ENCODE data around the gene THEMIS. TPM values are rescaled to one million over a fixed set of nuclear protein-coding genes. Genes with fewer than 3 reads are reported as not detected.

The THEMIS gene
- total RNA-seq, 5 donors from 2014 or later (not counting 1 experiment from before 2014, with no cell fraction given), result 55.5 to 93.3 (median 69.4) TPM

- Histone ChIP-seq H3K4me3 (ENCODE audit: control insufficient read depth in 1 of 2, extremely low read depth in 1 of 2, low read length in 1 of 2) (no peak overlapping the region), H3K36me3 (ENCODE audit: control insufficient read depth in 2 of 2, extremely low read depth in 1 of 2, insufficient read depth in 1 of 2, low read length in 1 of 2) (no peaks in the 10 kb centered on the region), H3K9me3 (no peaks in the 10 kb centered on the region), H3K4me1 (ENCODE audit: control insufficient read depth in 1 of 2, extremely low read depth in 1 of 2, insufficient read depth in 2 of 2, low read length in 2 of 2) (peaks cover 7 to 8% of the 10 kb centered on the region in 2 experiments), H3K27ac (ENCODE audit: low read length) (peak overlapping the region; percentile 30), H3K27me3 (replicated peaks in 1 of 2; ENCODE audit: control insufficient read depth in 2 of 2, extremely low read depth in 1 of 2, insufficient read depth in 2 of 2, low read length in 1 of 2) (no peaks in the 10 kb centered on the region)
- Mint-ChIP-seq H3K27ac (peak overlapping the region; percentile 24 to 62), H3K4me1 (peaks cover 42 to 59% (median 49%) of the 10 kb centered on the region in 3 donors), H3K4me3 (no peak overlapping the region), H3K9me3 (no peaks in the 10 kb centered on the region), H3K36me3 (no peaks in the 10 kb centered on the region), H3K27me3 (no peaks in the 10 kb centered on the region)
- ChIA-PET POLR2A (interaction anchor here in 1 of 2 donors (0.6 to 0.7 kb wide), 6 partner anchors 31 to 577 kb away, joined by 3 to 9 read pairs (median 6); no protein-coding TSS in a partner anchor), CTCF (interaction anchor here (0.6 to 1.1 kb wide), 3 partner anchors 21 to 33 kb away, joined by 3 to 6 read pairs (median 4); no protein-coding TSS in a partner anchor)
- WGBS (ENCODE audit: insufficient coverage), result 44% methylated on average over 1 of the region's 3 CpGs
- ATAC-seq (replicated peaks in 1 of 4), result no peak
- DNase-seq, result no peak
Measured at GRCh38 chr6:127939442-127940066, 38.7 kb upstream of the THEMIS start.

- H3K27me3 Mint-ChIP-seq, result no peaks in the 10 kb centered on the region
- H3K4me3 Mint-ChIP-seq, result no peak overlapping the region
- H3K27me3 ChIP-seq (replicated peaks in 1 of 2; ENCODE audit: control insufficient read depth in 2 of 2, extremely low read depth in 1 of 2, insufficient read depth in 2 of 2, low read length in 1 of 2), result no peaks in the 10 kb centered on the region
- no peaks in the 10 kb centered on the region for H3K9me3 Mint-ChIP-seq
- ChIA-PET POLR2A (interaction anchor here in 1 of 2 donors (0.6 to 0.7 kb wide), 4 partner anchors 57 to 578 kb away, joined by 5 to 9 read pairs (median 8); no protein-coding TSS in a partner anchor), CTCF (interaction anchor here (0.6 to 1.1 kb wide), 3 partner anchors 20 to 33 kb away, joined by 3 to 6 read pairs (median 4); no protein-coding TSS in a partner anchor)
- no peak overlapping the region for H3K4me3 ChIP-seq (ENCODE audit: control insufficient read depth in 1 of 2, extremely low read depth in 1 of 2, low read length in 1 of 2)
- H3K36me3 ChIP-seq (ENCODE audit: control insufficient read depth in 2 of 2, extremely low read depth in 1 of 2, insufficient read depth in 1 of 2, low read length in 1 of 2), result no peaks in the 10 kb centered on the region
- DNase-seq (peak in 1 of 35 experiments; percentile 37), ATAC-seq (replicated peaks in 1 of 4) (no peak)
- peaks cover 51 to 67% (median 58%) of the 10 kb centered on the region in 3 donors for H3K4me1 Mint-ChIP-seq
- no peaks in the 10 kb centered on the region for H3K36me3 Mint-ChIP-seq
- peaks cover 11 to 15% of the 10 kb centered on the region in 2 experiments for H3K4me1 ChIP-seq (ENCODE audit: control insufficient read depth in 1 of 2, extremely low read depth in 1 of 2, insufficient read depth in 2 of 2, low read length in 2 of 2)
- no peak overlapping the region for H3K27ac ChIP-seq (ENCODE audit: low read length)
- peak overlapping the region; percentile 11 to 45 for H3K27ac Mint-ChIP-seq
- no peaks in the 10 kb centered on the region for H3K9me3 ChIP-seq
Measured at GRCh38 chr6:127938701-127939100, 37.8 kb upstream of the THEMIS start.

- DNase-seq (no peak), ATAC-seq (replicated peaks in 1 of 4) (no peak)
- H3K4me3 ChIP-seq (ENCODE audit: control insufficient read depth in 1 of 2, extremely low read depth in 1 of 2, low read length in 1 of 2), result no peak overlapping the region
- Mint-ChIP-seq H3K36me3 (no peaks in the 10 kb centered on the region), H3K9me3 (peaks cover 0 to 3% (median 2%) of the 10 kb centered on the region in 3 donors), H3K4me3 (no peak overlapping the region), H3K27ac (peak overlapping the region; percentile 45 to 63), H3K27me3 (no peaks in the 10 kb centered on the region), H3K4me1 (peaks cover 60 to 77% (median 67%) of the 10 kb centered on the region in 3 donors)
- no peaks in the 10 kb centered on the region for H3K27me3 ChIP-seq (replicated peaks in 1 of 2; ENCODE audit: control insufficient read depth in 2 of 2, extremely low read depth in 1 of 2, insufficient read depth in 2 of 2, low read length in 1 of 2)
- H3K36me3 ChIP-seq (ENCODE audit: control insufficient read depth in 2 of 2, extremely low read depth in 1 of 2, insufficient read depth in 1 of 2, low read length in 1 of 2), result no peaks in the 10 kb centered on the region
- CTCF ChIA-PET, result no interaction called here
- H3K4me1 ChIP-seq (ENCODE audit: control insufficient read depth in 1 of 2, extremely low read depth in 1 of 2, insufficient read depth in 2 of 2, low read length in 2 of 2), result peaks cover 17 to 19% of the 10 kb centered on the region in 2 experiments
- POLR2A ChIA-PET, result interaction anchor here in 1 of 2 donors (1.4 kb wide), 1 partner anchor 37 kb away, joined by 4 read pairs; the partner anchor contains the start of gene THEMIS
- no peaks in the 10 kb centered on the region for H3K9me3 ChIP-seq
- H3K27ac ChIP-seq (ENCODE audit: low read length), result peak overlapping the region; percentile 32
Measured at GRCh38 chr6:127937747-127938146, 36.9 kb upstream of the THEMIS start.

- ChIA-PET CTCF (interaction anchor here in 1 of 2 donors (0.9 kb wide), 1 partner anchor 42 kb away, joined by 3 read pairs; no protein-coding TSS in a partner anchor), POLR2A (interaction anchor here in 1 of 2 donors (0.6 to 1.4 kb wide), 2 partner anchors 13 to 36 kb away, joined by 3 to 4 read pairs; partner anchors contain the start of gene THEMIS)
- Histone ChIP-seq H3K27ac (ENCODE audit: low read length) (no peak overlapping the region), H3K36me3 (ENCODE audit: control insufficient read depth in 2 of 2, extremely low read depth in 1 of 2, insufficient read depth in 1 of 2, low read length in 1 of 2) (no peaks in the 10 kb centered on the region), H3K27me3 (replicated peaks in 1 of 2; ENCODE audit: control insufficient read depth in 2 of 2, extremely low read depth in 1 of 2, insufficient read depth in 2 of 2, low read length in 1 of 2) (no peaks in the 10 kb centered on the region), H3K9me3 (no peaks in the 10 kb centered on the region), H3K4me3 (ENCODE audit: control insufficient read depth in 1 of 2, extremely low read depth in 1 of 2, low read length in 1 of 2) (no peak overlapping the region), H3K4me1 (ENCODE audit: control insufficient read depth in 1 of 2, extremely low read depth in 1 of 2, insufficient read depth in 2 of 2, low read length in 2 of 2) (peaks cover 19 to 20% of the 10 kb centered on the region in 2 experiments)
- peaks cover 63 to 74% (median 69%) of the 10 kb centered on the region in 3 donors for H3K4me1 Mint-ChIP-seq
- no peaks in the 10 kb centered on the region for H3K36me3 Mint-ChIP-seq
- peaks cover 0 to 3% (median 2%) of the 10 kb centered on the region in 3 donors for H3K9me3 Mint-ChIP-seq
- ATAC-seq (replicated peaks in 1 of 4) (no peak), DNase-seq (no peak)
- no peaks in the 10 kb centered on the region for H3K27me3 Mint-ChIP-seq
- H3K27ac Mint-ChIP-seq, result peak overlapping the region; percentile 45 to 72
- no peak overlapping the region for H3K4me3 Mint-ChIP-seq
- no CpG with 5 or more reads among the region's 2 CpGs for WGBS (ENCODE audit: insufficient coverage)
Measured at GRCh38 chr6:127937102-127937501, 36.2 kb upstream of the THEMIS start.

GRCh38 chr6:127934956-127935355 lies 34.1 kb upstream of the THEMIS start:
- no CpG with 5 or more reads among the region's 1 CpG for WGBS (ENCODE audit: insufficient coverage)
- Mint-ChIP-seq H3K27me3 (no peaks in the 10 kb centered on the region), H3K4me3 (peak overlapping the region; percentile 52 to 63 (median 62)), H3K9me3 (peaks cover 0 to 3% (median 2%) of the 10 kb centered on the region in 3 donors), H3K36me3 (no peaks in the 10 kb centered on the region), H3K27ac (peak overlapping the region; percentile 93 to 95), H3K4me1 (peaks cover 61 to 66% (median 61%) of the 10 kb centered on the region in 3 donors)
- POLR2A ChIA-PET, result interaction anchor here (0.5 to 1.2 kb wide), 6 partner anchors 16 to 61 kb away, joined by 3 to 5 read pairs (median 4); no protein-coding TSS in a partner anchor
- Histone ChIP-seq H3K36me3 (ENCODE audit: control insufficient read depth in 2 of 2, extremely low read depth in 1 of 2, insufficient read depth in 1 of 2, low read length in 1 of 2) (no peaks in the 10 kb centered on the region), H3K4me3 (ENCODE audit: control insufficient read depth in 1 of 2, extremely low read depth in 1 of 2, low read length in 1 of 2) (peak overlapping the region in 1 of 2 donors; percentile 29), H3K27ac (ENCODE audit: low read length) (peak overlapping the region; percentile 84), H3K4me1 (ENCODE audit: control insufficient read depth in 1 of 2, extremely low read depth in 1 of 2, insufficient read depth in 2 of 2, low read length in 2 of 2) (peaks cover 17 to 19% of the 10 kb centered on the region in 2 experiments), H3K27me3 (replicated peaks in 1 of 2; ENCODE audit: control insufficient read depth in 2 of 2, extremely low read depth in 1 of 2, insufficient read depth in 2 of 2, low read length in 1 of 2) (no peaks in the 10 kb centered on the region), H3K9me3 (no peaks in the 10 kb centered on the region)
- CTCF ChIA-PET, result interaction anchor here (0.6 to 1.6 kb wide), 9 partner anchors 11 to 326 kb away, joined by 3 to 17 read pairs (median 4); no protein-coding TSS in a partner anchor
- no peak for DNase-seq
- peak in 1 of 4 experiments; percentile 12 for ATAC-seq (replicated peaks in 1 of 4)

Measured in T-cell (primary cell).